ENCODE data around the gene OSBPL3.

OSBPL3 gene

GRCh38 chr7:24879291-24879690, 100.7 kb downstream of the OSBPL3 start:
- Histone ChIP-seq H3K27ac (ENCODE audit: low read length) (no peak overlapping the region), H3K36me3 (ENCODE audit: control insufficient read depth in 2 of 2, insufficient read depth in 2 of 2, low read length in 2 of 2) (no peaks in the 10 kb centered on the region), H3K9me3 (ENCODE audit: control insufficient read depth in 2 of 2, low read length in 2 of 2) (no peaks in the 10 kb centered on the region), H3K27me3 (ENCODE audit: control insufficient read depth in 1 of 2, insufficient read depth in 2 of 2, low read length in 2 of 2) (no peaks in the 10 kb centered on the region), H3K9ac (ENCODE audit: low read length in 2 of 2) (no peak overlapping the region), H3K4me3 (ENCODE audit: low read length in 2 of 2) (no peak overlapping the region), H3K4me1 (ENCODE audit: control insufficient read depth, insufficient read depth, low read length) (no peaks in the 10 kb centered on the region)

DNA sequence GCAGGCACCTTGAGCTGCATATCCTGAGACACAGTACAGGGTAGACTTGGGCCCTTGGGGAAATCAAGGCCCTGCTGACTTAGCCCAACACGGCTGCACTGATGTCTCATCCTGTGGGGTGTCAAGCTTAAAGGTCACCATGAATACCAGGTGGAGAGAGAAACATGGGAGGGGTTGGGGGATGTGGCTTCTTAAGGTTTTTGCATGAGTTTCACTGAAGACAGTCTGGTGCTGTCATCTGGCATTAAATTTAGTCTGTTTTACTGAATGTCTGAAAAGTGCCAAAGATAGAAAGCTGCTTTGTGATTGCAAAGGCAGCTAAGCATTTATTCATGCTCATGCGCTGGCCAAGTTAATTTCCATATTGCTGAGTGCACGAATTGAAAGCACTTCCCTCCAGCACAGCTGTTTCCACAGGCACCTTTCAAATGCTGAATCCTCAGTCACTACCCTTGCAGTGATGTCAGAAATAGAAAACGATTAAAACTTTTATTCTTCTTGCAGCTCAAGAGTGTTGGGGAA, 102.1 kb downstream of the OSBPL3 start:
- Histone ChIP-seq H3K27ac (ENCODE audit: low read length) (no peak overlapping the region), H3K27me3 (ENCODE audit: control insufficient read depth in 1 of 2, insufficient read depth in 2 of 2, low read length in 2 of 2) (no peaks in the 10 kb centered on the region), H3K4me3 (ENCODE audit: low read length in 2 of 2) (no peak overlapping the region), H3K4me1 (ENCODE audit: control insufficient read depth, insufficient read depth, low read length) (no peaks in the 10 kb centered on the region), H3K36me3 (ENCODE audit: control insufficient read depth in 2 of 2, insufficient read depth in 2 of 2, low read length in 2 of 2) (no peaks in the 10 kb centered on the region), H3K9ac (ENCODE audit: low read length in 2 of 2) (no peak overlapping the region), H3K9me3 (ENCODE audit: control insufficient read depth in 2 of 2, low read length in 2 of 2) (no peaks in the 10 kb centered on the region)

- H3K27me3 ChIP-seq (ENCODE audit: control insufficient read depth in 1 of 2, insufficient read depth in 2 of 2, low read length in 2 of 2): no peaks in the 10 kb centered on the region
- no peak overlapping the region for H3K27ac ChIP-seq (ENCODE audit: low read length)
- H3K9ac ChIP-seq (ENCODE audit: low read length in 2 of 2): no peak overlapping the region
- H3K36me3 ChIP-seq (ENCODE audit: control insufficient read depth in 2 of 2, insufficient read depth in 2 of 2, low read length in 2 of 2): peaks cover 0 to 4% of the 10 kb centered on the region in 2 donors
- no peaks in the 10 kb centered on the region for H3K4me1 ChIP-seq (ENCODE audit: control insufficient read depth, insufficient read depth, low read length)
- no peak overlapping the region for H3K4me3 ChIP-seq (ENCODE audit: low read length in 2 of 2)
- H3K9me3 ChIP-seq (ENCODE audit: control insufficient read depth in 2 of 2, low read length in 2 of 2): no peaks in the 10 kb centered on the region
Observed at GRCh38 chr7:24874791-24875190, 105.2 kb downstream of the OSBPL3 start.

GRCh38 chr7:24873944-24874343, 106.0 kb downstream of the OSBPL3 start:
- no peak overlapping the region for H3K4me3 ChIP-seq (ENCODE audit: low read length in 2 of 2)
- H3K9ac ChIP-seq (ENCODE audit: low read length in 2 of 2): no peak overlapping the region
- H3K27ac ChIP-seq (ENCODE audit: low read length): no peak overlapping the region
- H3K4me1 ChIP-seq (ENCODE audit: control insufficient read depth, insufficient read depth, low read length): no peaks in the 10 kb centered on the region
- H3K27me3 ChIP-seq (ENCODE audit: control insufficient read depth in 1 of 2, insufficient read depth in 2 of 2, low read length in 2 of 2): no peaks in the 10 kb centered on the region
- H3K9me3 ChIP-seq (ENCODE audit: control insufficient read depth in 2 of 2, low read length in 2 of 2): no peaks in the 10 kb centered on the region
- H3K36me3 ChIP-seq (ENCODE audit: control insufficient read depth in 2 of 2, insufficient read depth in 2 of 2, low read length in 2 of 2): peaks cover 0 to 4% of the 10 kb centered on the region in 2 donors

DNA sequence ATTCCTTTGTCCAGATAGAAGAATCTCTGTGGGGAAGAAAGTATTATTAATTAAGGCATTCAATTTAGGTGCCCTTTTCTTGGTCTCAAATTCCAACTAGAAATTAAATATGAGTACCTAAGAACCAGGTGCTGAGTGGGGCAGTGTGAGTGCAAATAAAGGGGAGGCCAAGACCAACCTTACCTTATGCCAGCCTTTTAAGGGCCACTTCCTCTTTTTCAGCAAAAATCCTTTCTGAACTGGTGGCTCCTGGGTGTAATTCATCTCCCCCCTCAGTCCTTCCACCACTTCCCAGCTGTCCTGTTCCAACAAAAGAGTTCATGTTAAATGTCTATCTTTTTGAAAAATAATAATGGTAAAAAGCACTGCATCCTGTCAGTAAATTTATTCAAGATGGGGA, 108.2 kb downstream of the OSBPL3 start:
- Histone ChIP-seq H3K27me3 (ENCODE audit: control insufficient read depth in 1 of 2, insufficient read depth in 2 of 2, low read length in 2 of 2) (no peaks in the 10 kb centered on the region), H3K9ac (ENCODE audit: low read length in 2 of 2) (no peak overlapping the region), H3K4me3 (ENCODE audit: low read length in 2 of 2) (no peak overlapping the region), H3K4me1 (ENCODE audit: control insufficient read depth, insufficient read depth, low read length) (no peaks in the 10 kb centered on the region), H3K9me3 (ENCODE audit: control insufficient read depth in 2 of 2, low read length in 2 of 2) (no peaks in the 10 kb centered on the region), H3K36me3 (ENCODE audit: control insufficient read depth in 2 of 2, insufficient read depth in 2 of 2, low read length in 2 of 2) (peaks cover 0 to 4% of the 10 kb centered on the region in 2 donors), H3K27ac (ENCODE audit: low read length) (no peak overlapping the region)

DNA sequence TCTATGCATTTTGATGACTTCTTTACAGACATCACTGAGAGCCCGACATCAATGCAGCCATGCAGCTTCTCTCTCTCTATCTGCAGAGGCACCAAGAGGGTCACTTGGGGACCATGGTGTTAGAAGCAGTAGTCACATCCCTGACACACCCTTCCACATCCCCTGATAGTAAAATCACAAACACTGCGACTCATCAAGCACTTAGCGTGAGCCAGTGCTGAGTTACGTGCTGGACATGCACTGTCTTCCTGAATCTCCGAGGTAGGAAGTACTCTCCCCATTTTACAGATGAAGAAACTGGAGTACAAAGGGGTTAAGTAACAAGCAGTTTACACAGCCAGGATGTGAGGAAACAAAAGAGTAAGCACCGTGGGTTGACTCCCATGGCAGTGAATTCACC, 109.2 kb downstream of the OSBPL3 start:
- Histone ChIP-seq H3K27me3 (ENCODE audit: control insufficient read depth in 1 of 2, insufficient read depth in 2 of 2, low read length in 2 of 2) (no peaks in the 10 kb centered on the region), H3K9me3 (ENCODE audit: control insufficient read depth in 2 of 2, low read length in 2 of 2) (no peaks in the 10 kb centered on the region), H3K4me3 (ENCODE audit: low read length in 2 of 2) (no peak overlapping the region), H3K9ac (ENCODE audit: low read length in 2 of 2) (no peak overlapping the region), H3K4me1 (ENCODE audit: control insufficient read depth, insufficient read depth, low read length) (no peaks in the 10 kb centered on the region), H3K27ac (ENCODE audit: low read length) (no peak overlapping the region), H3K36me3 (ENCODE audit: control insufficient read depth in 2 of 2, insufficient read depth in 2 of 2, low read length in 2 of 2) (peaks cover 0 to 4% of the 10 kb centered on the region in 2 donors)

- Histone ChIP-seq H3K4me1 (ENCODE audit: control insufficient read depth, insufficient read depth, low read length) (no peaks in the 10 kb centered on the region), H3K27me3 (ENCODE audit: control insufficient read depth in 1 of 2, insufficient read depth in 2 of 2, low read length in 2 of 2) (no peaks in the 10 kb centered on the region), H3K36me3 (ENCODE audit: control insufficient read depth in 2 of 2, insufficient read depth in 2 of 2, low read length in 2 of 2) (peaks cover 0 to 4% of the 10 kb centered on the region in 2 donors), H3K9ac (ENCODE audit: low read length in 2 of 2) (no peak overlapping the region), H3K27ac (ENCODE audit: low read length) (no peak overlapping the region), H3K9me3 (ENCODE audit: control insufficient read depth in 2 of 2, low read length in 2 of 2) (no peaks in the 10 kb centered on the region), H3K4me3 (ENCODE audit: low read length in 2 of 2) (no peak overlapping the region)
Observed at GRCh38 chr7:24869572-24869971, 110.4 kb downstream of the OSBPL3 start.

DNA sequence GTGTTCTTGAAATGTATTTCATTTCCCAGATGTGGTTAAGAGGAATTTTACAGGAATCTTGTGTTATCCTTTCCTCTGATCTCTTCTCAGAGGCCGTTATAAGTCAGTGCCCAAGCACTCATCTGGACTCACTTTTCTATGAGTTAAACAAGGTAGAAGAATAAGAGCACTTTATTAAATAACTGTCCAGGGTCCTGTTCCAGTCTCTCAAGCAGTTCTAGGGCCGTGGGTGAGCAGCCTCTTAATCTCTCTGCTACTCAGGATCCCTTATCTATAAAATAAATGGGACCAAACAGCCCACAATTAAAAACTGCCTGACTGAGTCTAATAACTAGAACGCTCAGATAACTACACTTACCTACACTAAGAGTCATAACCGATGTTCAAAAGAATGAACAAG, 111.2 kb downstream of the OSBPL3 start:
- no peaks in the 10 kb centered on the region for H3K4me1 ChIP-seq (ENCODE audit: control insufficient read depth, insufficient read depth, low read length)
- no peak overlapping the region for H3K4me3 ChIP-seq (ENCODE audit: low read length in 2 of 2)
- H3K9me3 ChIP-seq (ENCODE audit: control insufficient read depth in 2 of 2, low read length in 2 of 2): no peaks in the 10 kb centered on the region
- no peaks in the 10 kb centered on the region for H3K27me3 ChIP-seq (ENCODE audit: control insufficient read depth in 1 of 2, insufficient read depth in 2 of 2, low read length in 2 of 2)
- H3K27ac ChIP-seq (ENCODE audit: low read length): no peak overlapping the region
- peaks cover 0 to 4% of the 10 kb centered on the region in 2 donors for H3K36me3 ChIP-seq (ENCODE audit: control insufficient read depth in 2 of 2, insufficient read depth in 2 of 2, low read length in 2 of 2)
- H3K9ac ChIP-seq (ENCODE audit: low read length in 2 of 2): no peak overlapping the region

GRCh38 chr7:24866004-24866615, 113.9 kb downstream of the OSBPL3 start:
- Histone ChIP-seq H3K4me1 (ENCODE audit: control insufficient read depth, insufficient read depth, low read length) (no peaks in the 10 kb centered on the region), H3K4me3 (ENCODE audit: low read length in 2 of 2) (no peak overlapping the region), H3K27me3 (ENCODE audit: control insufficient read depth in 1 of 2, insufficient read depth in 2 of 2, low read length in 2 of 2) (no peaks in the 10 kb centered on the region), H3K9ac (ENCODE audit: low read length in 2 of 2) (no peak overlapping the region), H3K36me3 (ENCODE audit: control insufficient read depth in 2 of 2, insufficient read depth in 2 of 2, low read length in 2 of 2) (peaks cover 0 to 4% of the 10 kb centered on the region in 2 donors), H3K27ac (ENCODE audit: low read length) (no peak overlapping the region), H3K9me3 (ENCODE audit: control insufficient read depth in 2 of 2, low read length in 2 of 2) (no peaks in the 10 kb centered on the region)

GRCh38 chr7:24864214-24864817, 115.7 kb downstream of the OSBPL3 start:
- Histone ChIP-seq H3K27ac (ENCODE audit: low read length) (no peak overlapping the region), H3K9ac (ENCODE audit: low read length in 2 of 2) (no peak overlapping the region), H3K9me3 (ENCODE audit: control insufficient read depth in 2 of 2, low read length in 2 of 2) (no peaks in the 10 kb centered on the region), H3K27me3 (ENCODE audit: control insufficient read depth in 1 of 2, insufficient read depth in 2 of 2, low read length in 2 of 2) (no peaks in the 10 kb centered on the region), H3K4me1 (ENCODE audit: control insufficient read depth, insufficient read depth, low read length) (no peaks in the 10 kb centered on the region), H3K4me3 (ENCODE audit: low read length in 2 of 2) (no peak overlapping the region), H3K36me3 (ENCODE audit: control insufficient read depth in 2 of 2, insufficient read depth in 2 of 2, low read length in 2 of 2) (no peaks in the 10 kb centered on the region)

DNA sequence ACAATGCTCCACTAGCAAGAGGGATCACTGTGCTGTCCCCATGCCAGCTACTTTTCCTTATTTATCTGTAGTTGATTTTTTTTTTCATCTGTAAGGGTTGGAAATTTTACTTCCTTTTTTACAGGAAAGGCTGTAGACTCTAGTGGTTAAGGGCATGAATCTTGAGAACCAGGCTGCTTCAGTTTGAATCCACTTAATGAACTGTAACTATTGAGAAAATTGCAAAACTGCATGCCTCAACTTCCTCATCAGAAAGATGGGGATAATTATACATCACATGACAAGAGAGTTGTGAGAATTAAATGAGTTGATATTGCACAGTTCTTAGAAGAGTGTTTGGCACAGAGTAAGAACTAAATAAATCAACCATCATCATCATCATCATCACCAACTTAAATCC, 116.4 kb downstream of the OSBPL3 start:
- Histone ChIP-seq H3K27ac (ENCODE audit: low read length) (no peak overlapping the region), H3K9ac (ENCODE audit: low read length in 2 of 2) (no peak overlapping the region), H3K36me3 (ENCODE audit: control insufficient read depth in 2 of 2, insufficient read depth in 2 of 2, low read length in 2 of 2) (no peaks in the 10 kb centered on the region), H3K27me3 (ENCODE audit: control insufficient read depth in 1 of 2, insufficient read depth in 2 of 2, low read length in 2 of 2) (no peaks in the 10 kb centered on the region), H3K9me3 (ENCODE audit: control insufficient read depth in 2 of 2, low read length in 2 of 2) (no peaks in the 10 kb centered on the region), H3K4me3 (ENCODE audit: low read length in 2 of 2) (no peak overlapping the region), H3K4me1 (ENCODE audit: control insufficient read depth, insufficient read depth, low read length) (no peaks in the 10 kb centered on the region)

Data from stomach smooth muscle (tissue), 2 donors.